Measurements from ENCODE around the gene FAM98B.

- TF ChIP-seq ZNF274 (IDR thresholded peaks at IDR 0.05; ENCODE audit: low read depth, low read length): no peak
- no peak for TF ChIP-seq YY1 (IDR thresholded peaks at IDR 0.05; ENCODE audit: insufficient read depth, insufficient read length)
These were observed 63.5 kb downstream of the FAM98B start for GRCh38 chr15:38517312-38517975.
